Gastrocnemius medialis (tissue), 4 donors: Measurements from ENCODE around the gene RNF115.

ENCODE experiments used
- CTCF ChIP-seq, 5 experiments: fragments of 450-650 bp in 3 of 5; fragments of 200-600 bp in 2 of 5; sonication (generic) in 2 of 5; IDR thresholded peaks in 4 of 5; conservative IDR thresholded peaks in 1 of 5; 1 replicate in 4 of 5; 2 replicates in 1 of 5; pipeline ENCODE4 v1.5.1; 2016 to 2019; ENCODE audit warnings: antibody characterized with exemption in 5 of 5, mild to moderate bottlenecking in 3 of 5, moderate library complexity in 3 of 5
- POLR2A ChIP-seq, 2 donors: fragments of 450-650 bp; IDR thresholded peaks; one replicate each; pipeline ENCODE4 v1.6.1; 2017; ENCODE audit warnings: antibody characterized with exemption in 2 of 2, mild to moderate bottlenecking in 2 of 2, moderate library complexity in 2 of 2

GRCh38 chr1:145730467-145730866 is 93.4 kb downstream of the RNF115 start:
- TF ChIP-seq POLR2A (IDR thresholded peaks at IDR 0.05): no peak
- TF ChIP-seq CTCF (IDR thresholded peaks at IDR 0.05 in 4 of 5, conservative IDR thresholded peaks at IDR 0.05 in 1 of 5): no peak
